A204.1 (cell line): ENCODE measurements around the gene PHEX.

Experiments used
- FAIRE-seq: peaks from 2 replicates; lab custom pipeline; 2012; peaks lifted over from hg19 to GRCh38; lab: Jason Lieb, UNC

The PHEX gene

GRCh38 chrX:22041907-22042530, 9.9 kb downstream of the PHEX start:
- FAIRE-seq = no peak

GRCh38 chrX:22043872-22044271, 11.7 kb downstream of the PHEX start:
- FAIRE-seq = no peak

GRCh38 chrX:22047468-22047867, 15.3 kb downstream of the PHEX start:
- FAIRE-seq = no peak

GRCh38 chrX:22053481-22053880, 21.4 kb downstream of the PHEX start:
- FAIRE-seq = no peak

GRCh38 chrX:22056235-22056634, 24.1 kb downstream of the PHEX start:
- no peak for FAIRE-seq

GRCh38 chrX:22057667-22058066, 25.5 kb downstream of the PHEX start:
- no peak for FAIRE-seq

DNA sequence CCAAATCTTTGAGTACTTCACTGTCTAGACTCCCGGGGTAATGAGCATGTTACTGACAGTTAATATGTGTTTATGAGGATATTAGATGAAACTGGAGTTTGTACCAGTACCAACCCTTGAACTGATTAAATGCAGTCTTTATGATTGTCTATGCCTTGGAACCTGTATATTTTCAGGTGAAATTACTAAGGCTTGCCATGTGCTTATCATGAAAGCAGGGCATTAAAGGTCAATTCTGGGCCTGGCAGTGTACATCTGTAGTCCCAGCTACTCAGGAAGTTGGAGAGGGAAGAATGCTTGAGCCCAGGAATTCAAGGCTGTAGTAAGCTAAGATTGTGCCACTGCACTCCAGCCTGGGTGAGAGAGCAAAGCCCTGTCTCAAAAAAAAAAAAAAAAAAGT, 27.6 kb downstream of the PHEX start:
- FAIRE-seq = no peak

DNA sequence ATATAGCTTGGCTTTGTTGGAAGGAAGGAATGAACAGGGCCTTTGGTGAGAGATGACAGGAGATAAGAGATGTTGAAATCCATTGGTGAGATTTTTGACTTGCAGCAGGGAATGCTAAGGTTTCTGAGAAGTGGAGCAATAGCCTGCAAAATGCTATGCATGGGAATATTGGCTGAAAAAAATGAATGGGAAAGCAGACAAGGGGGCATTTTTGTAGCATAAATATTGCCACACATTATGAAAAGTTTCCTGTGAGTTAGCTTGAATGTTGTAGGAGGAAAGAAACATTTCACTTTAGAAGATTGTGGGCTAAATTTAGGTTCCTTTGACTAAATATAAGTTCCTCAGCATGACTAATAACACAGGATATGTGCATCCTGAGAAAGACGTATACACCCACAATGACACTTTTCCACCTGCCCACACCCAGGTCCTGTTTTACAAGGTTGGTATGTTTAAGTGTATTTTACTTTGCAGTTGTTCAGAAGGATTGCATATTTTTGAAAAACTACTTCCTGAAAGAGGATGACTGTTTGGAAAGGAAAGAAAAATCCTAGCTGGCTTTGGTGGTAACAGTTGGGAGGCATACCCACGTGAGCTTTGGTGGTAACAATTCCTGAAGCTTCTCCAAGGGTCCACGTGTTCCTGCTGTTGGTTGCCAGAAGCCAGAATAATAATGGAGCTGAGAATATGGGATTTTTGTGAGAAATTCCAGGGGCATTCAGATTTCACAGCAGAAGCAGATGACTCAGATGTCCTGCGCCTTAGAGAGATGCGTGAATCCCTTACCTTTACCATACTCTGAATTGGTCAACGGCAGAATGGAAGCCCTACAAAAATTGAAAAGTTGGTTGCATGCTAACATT, 28.5 kb downstream of the PHEX start:
- no peak for FAIRE-seq

- FAIRE-seq = no peak
Measured at GRCh38 chrX:22063284-22063683, 31.2 kb downstream of the PHEX start.

- FAIRE-seq = no peak
Measured at GRCh38 chrX:22069586-22069985, 37.5 kb downstream of the PHEX start.

GRCh38 chrX:22073928-22074327, 41.8 kb downstream of the PHEX start:
- FAIRE-seq = no peak

GRCh38 chrX:22078117-22078516, 46.0 kb downstream of the PHEX start:
- FAIRE-seq = no peak

DNA sequence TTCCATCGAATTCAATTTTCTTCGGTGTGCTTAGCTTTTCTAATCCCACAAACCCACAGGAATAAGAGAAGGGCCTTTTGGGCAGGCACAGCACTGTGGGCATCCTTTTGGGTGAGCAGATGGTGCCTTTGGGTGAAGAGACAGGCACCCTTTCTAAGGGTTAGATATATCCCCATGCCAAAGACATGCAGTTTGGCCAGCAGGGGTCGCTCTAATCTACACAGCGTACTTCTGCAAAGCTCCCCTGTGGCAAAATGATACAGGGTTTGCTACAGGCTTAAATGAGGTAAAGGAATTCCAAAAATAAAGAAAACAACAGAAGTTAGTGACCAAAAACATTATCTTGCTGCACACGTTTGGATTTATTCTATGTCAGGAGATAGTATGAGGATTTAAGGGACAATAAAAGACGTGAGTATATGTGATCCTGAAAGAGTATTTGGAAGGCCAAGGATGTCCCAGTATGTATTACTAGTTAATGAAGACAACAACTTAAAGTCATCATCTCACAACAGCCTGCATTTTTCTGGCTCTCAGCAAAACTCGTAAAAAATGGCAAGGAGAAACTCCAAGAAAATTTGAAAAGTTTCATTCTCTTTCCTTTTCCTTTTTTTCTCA, 49.5 kb downstream of the PHEX start:
- FAIRE-seq = no peak

GRCh38 chrX:22086003-22086402, 53.9 kb downstream of the PHEX start:
- no peak for FAIRE-seq

GRCh38 chrX:22087011-22087557, 55.0 kb downstream of the PHEX start:
- no peak for FAIRE-seq

DNA sequence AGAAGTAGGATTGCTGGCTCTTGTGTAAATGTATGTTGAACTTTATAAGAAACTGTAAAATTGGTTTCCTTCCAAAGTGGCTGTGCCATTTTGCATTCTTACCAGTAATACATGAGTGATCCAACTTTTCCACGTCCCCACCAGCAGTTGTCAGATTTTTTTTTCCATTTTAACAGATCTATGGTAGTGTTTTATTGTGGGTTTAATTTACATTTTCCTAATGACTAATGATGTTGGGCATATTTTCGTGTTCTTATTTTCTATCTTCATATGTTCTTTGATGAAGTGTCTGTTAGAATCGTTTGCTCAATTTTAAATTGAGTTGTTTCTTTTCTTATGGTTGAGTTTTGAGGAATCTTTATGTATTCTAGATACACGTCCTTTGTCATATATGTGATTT, 56.2 kb downstream of the PHEX start:
- FAIRE-seq = no peak

- no peak for FAIRE-seq
Measured at GRCh38 chrX:22090181-22090580, 58.1 kb downstream of the PHEX start.

GRCh38 chrX:22093550-22093949, 61.4 kb downstream of the PHEX start:
- no peak for FAIRE-seq

DNA sequence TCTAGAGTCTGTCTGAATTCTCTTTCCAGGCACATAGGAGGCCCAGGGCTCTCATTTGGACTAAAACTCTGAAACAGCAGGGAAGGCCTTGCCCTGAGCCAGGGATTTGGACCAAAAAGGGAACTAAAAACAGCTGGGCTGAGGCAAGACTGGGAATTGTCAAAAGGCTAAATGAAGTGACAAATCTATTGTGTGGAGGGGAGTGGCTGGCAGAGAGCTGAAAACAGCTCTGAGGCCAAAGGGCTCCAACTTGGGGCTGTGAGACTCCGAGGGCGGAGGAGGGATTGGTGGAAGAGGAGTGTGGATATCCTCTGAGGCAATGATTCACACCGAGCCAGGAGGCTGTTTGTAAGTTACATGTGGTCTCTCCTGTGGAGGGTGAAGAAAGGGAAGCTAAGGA, 63.2 kb downstream of the PHEX start:
- FAIRE-seq = no peak

DNA sequence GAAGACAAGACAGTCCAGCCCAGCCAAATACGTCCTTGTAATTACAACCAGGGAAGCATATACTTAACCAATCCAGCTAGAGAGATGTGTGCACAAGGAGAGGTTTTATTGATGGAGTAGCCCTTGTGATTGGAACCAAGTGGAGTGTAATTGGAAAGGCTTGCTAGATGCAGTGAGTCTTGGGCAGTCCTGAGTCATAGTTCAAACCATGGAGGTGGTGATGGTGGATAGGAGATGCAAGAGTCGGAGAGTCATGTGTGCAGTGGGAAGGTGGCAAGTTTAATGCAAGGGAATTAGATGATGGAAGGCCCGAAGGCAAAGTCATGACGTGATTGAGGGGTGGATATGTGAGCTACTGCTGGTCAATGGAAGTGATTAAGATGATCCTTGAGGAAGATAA, 63.7 kb downstream of the PHEX start:
- no peak for FAIRE-seq

GRCh38 chrX:22097012-22097694, 65.0 kb downstream of the PHEX start:
- FAIRE-seq = no peak

- no peak for FAIRE-seq
Measured at GRCh38 chrX:22105231-22105630, 73.1 kb downstream of the PHEX start.

DNA sequence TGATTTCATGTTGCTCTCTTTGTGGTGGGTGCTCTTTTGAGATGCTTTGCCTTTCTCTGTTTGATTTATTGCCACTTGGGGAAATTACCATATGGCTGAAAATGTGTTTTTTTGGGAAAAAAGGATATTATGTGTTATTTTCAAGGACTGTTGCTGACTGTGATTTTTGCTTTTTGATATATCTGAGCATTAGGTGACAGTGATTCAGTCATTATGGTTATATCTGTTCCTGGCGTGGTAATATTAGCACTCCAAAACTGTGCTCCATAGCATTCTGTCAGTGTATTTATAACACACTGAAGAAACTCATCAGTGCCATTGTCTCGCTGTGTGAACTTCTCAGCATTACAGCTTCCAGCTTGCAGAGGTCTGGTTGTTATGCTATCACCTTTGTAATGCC, 73.8 kb downstream of the PHEX start:
- no peak for FAIRE-seq
